Upper lobe of left lung (tissue), 4 donors: ENCODE results near the gene GPC5.
"Not testable (repeated sequence)": the region's sequence is repeated elsewhere in the genome, so short reads cannot be mapped to it uniquely, and the experiment has no call there.

ENCODE experiments used
- CTCF ChIP-seq, 6 experiments: fragments of 450-650 bp in 4 of 6; fragments of 200-600 bp in 2 of 6; sonication (generic) in 2 of 6; IDR thresholded peaks; one replicate each; pipeline ENCODE4 v1.5.1; 2016 to 2019; ENCODE audit warnings: antibody characterized with exemption in 6 of 6
- EP300 ChIP-seq, 4 donors: sonication (generic); formaldehyde crosslinking; IDR thresholded peaks; one replicate each; pipeline ENCODE4 v1.5.1; 2017; ENCODE audit warnings: antibody characterized with exemption in 4 of 4, control low read depth in 2 of 4

- TF ChIP-seq EP300, CTCF (IDR thresholded peaks at IDR 0.05): not testable (repeated sequence)
Measured at GRCh38 chr13:91416579-91416978, 18.2 kb downstream of the GPC5 start.
